H9 (cell line): ENCODE results near the gene COPS9. TPM values are rescaled to one million over a fixed set of nuclear protein-coding genes. Genes with fewer than 3 reads are reported as not detected.

Source experiments
- DNase-seq: peaks from one replicate; pipeline ENCODE4 v3.0.0-alpha.2; 2017
- H2AFZ ChIP-seq: one replicate; pipeline ENCODE4 v1.6.1; 2013; ENCODE audit warnings: mild to moderate bottlenecking, low read length, control low read depth, moderate library complexity
- H2AK5ac ChIP-seq: 2 replicates; pipeline ENCODE4 v1.6.1; 2013; ENCODE audit warnings: low read length, control low read depth, mixed read lengths; ENCODE audit not compliant: insufficient read length
- H2BK120ac ChIP-seq: one replicate; pipeline ENCODE4 v1.6.1; 2013; ENCODE audit warnings: low read depth, mild to moderate bottlenecking, low read length, control low read depth, inconsistent platforms; ENCODE audit not compliant: poor library complexity, severe bottlenecking
- H2BK12ac ChIP-seq: 2 replicates; pipeline ENCODE4 v1.6.1; 2013; ENCODE audit warnings: low read length, control low read depth, mixed read lengths, low read depth; ENCODE audit not compliant: insufficient read length
- H2BK15ac ChIP-seq: 2 replicates; pipeline ENCODE4 v1.6.1; 2013; ENCODE audit warnings: low read depth, low read length, control low read depth
- H2BK20ac ChIP-seq: one replicate; pipeline ENCODE4 v1.6.1; 2013; ENCODE audit warnings: low read depth, mild to moderate bottlenecking, low read length, control low read depth, inconsistent platforms; ENCODE audit not compliant: poor library complexity, severe bottlenecking
- H2BK5ac ChIP-seq: 2 replicates; pipeline ENCODE4 v1.6.1; 2013; ENCODE audit warnings: low read length, control low read depth, mixed read lengths; ENCODE audit not compliant: insufficient read length
- H3K14ac ChIP-seq: 2 replicates; pipeline ENCODE4 v1.6.1; 2013; ENCODE audit warnings: low read length, control low read depth; ENCODE audit not compliant: insufficient read depth
- H3K18ac ChIP-seq: 2 replicates; pipeline ENCODE4 v1.6.1; 2013; ENCODE audit warnings: low read depth, mild to moderate bottlenecking, mixed read lengths, low read length, control low read depth; ENCODE audit not compliant: insufficient read length
- H3K23ac ChIP-seq: 2 replicates; pipeline ENCODE4 v1.6.1; 2013; ENCODE audit warnings: low read length, control low read depth, mixed read lengths, low read depth; ENCODE audit not compliant: insufficient read length
- H3K23me2 ChIP-seq: 2 replicates; pipeline ENCODE4 v1.6.1; 2013; ENCODE audit warnings: low read depth, mild to moderate bottlenecking, mixed read lengths, low read length, control low read depth; ENCODE audit not compliant: insufficient read length, poor library complexity, severe bottlenecking
- H3K27ac ChIP-seq: 2 replicates; pipeline ENCODE4 v1.5.1; 2013; ENCODE audit warnings: low read length, control low read depth, mixed read lengths, low read depth; ENCODE audit not compliant: insufficient read length
- H3K27me3 ChIP-seq: 2 replicates; pipeline ENCODE4 v1.6.1; 2013; ENCODE audit warnings: low read length, control low read depth, inconsistent platforms; ENCODE audit not compliant: insufficient read depth
- H3K4ac ChIP-seq: 2 replicates; pipeline ENCODE4 v1.6.1; 2013; ENCODE audit warnings: low read depth, mild to moderate bottlenecking, control low read depth, inconsistent platforms, low read length, moderate library complexity
- H3K4me1 ChIP-seq: 2 replicates; pipeline ENCODE4 v1.6.1; 2013; ENCODE audit warnings: low read length, control low read depth, inconsistent platforms; ENCODE audit not compliant: insufficient read depth
- H3K4me2 ChIP-seq: 2 replicates; pipeline ENCODE4 v1.6.1; 2013; ENCODE audit warnings: low read length, control low read depth, mixed read lengths; ENCODE audit not compliant: insufficient read length, insufficient read depth
- H3K56ac ChIP-seq: 2 replicates; pipeline ENCODE4 v1.6.1; 2013; ENCODE audit warnings: low read depth, mild to moderate bottlenecking, mixed read lengths, low read length, control low read depth; ENCODE audit not compliant: insufficient read length
- H3K79me1 ChIP-seq: 2 replicates; pipeline ENCODE4 v1.6.1; 2013; ENCODE audit warnings: low read depth, mild to moderate bottlenecking, moderate library complexity, low read length, control low read depth, inconsistent platforms; ENCODE audit not compliant: insufficient read depth, poor library complexity, severe bottlenecking
- H3K79me2 ChIP-seq: 2 replicates; pipeline ENCODE4 v1.6.1; 2013; ENCODE audit warnings: low read length, control low read depth, inconsistent platforms; ENCODE audit not compliant: insufficient read depth
- H3K9ac ChIP-seq: 2 replicates; pipeline ENCODE4 v1.6.1; 2013; ENCODE audit warnings: low read length, control low read depth, mixed read lengths; ENCODE audit not compliant: insufficient read length; ENCODE audit errors: extremely low read depth
- H3K9me3 ChIP-seq: one replicate; pipeline ENCODE4 v1.6.1; 2013; ENCODE audit warnings: low read depth, low read length, inconsistent platforms; ENCODE audit not compliant: control insufficient read depth
- H3T11ph ChIP-seq: one replicate; pipeline ENCODE4 v1.6.1; 2013; ENCODE audit warnings: mild to moderate bottlenecking, low read length, control low read depth, inconsistent platforms
- H4K20me1 ChIP-seq: one replicate; pipeline ENCODE4 v1.6.1; 2013; ENCODE audit not compliant: control insufficient read depth, insufficient read length, insufficient read depth
- H4K5ac ChIP-seq: 2 replicates; pipeline ENCODE4 v1.6.1; 2013; ENCODE audit warnings: low read depth, mild to moderate bottlenecking, mixed read lengths, low read length, control low read depth; ENCODE audit not compliant: insufficient read length
- H4K8ac ChIP-seq: replicated peaks from 2 replicates; pipeline ENCODE4 v1.6.1; 2013; ENCODE audit warnings: low read length, control low read depth, mixed read lengths, low read depth; ENCODE audit not compliant: insufficient read length
- H4K91ac ChIP-seq: 2 replicates; pipeline ENCODE4 v1.6.1; 2013; ENCODE audit warnings: low read depth, mild to moderate bottlenecking, moderate library complexity, mixed read lengths, low read length, control low read depth; ENCODE audit not compliant: insufficient read length
- H3K27ac Mint-ChIP-seq, 3 experiments: 2 replicates in 2 of 3; 3 replicates in 1 of 3; pipeline ENCODE4 v1.8.0; 2020 to 2021; ENCODE audit warnings: mixed read lengths in 3 of 3, mild to moderate bottlenecking in 1 of 3, moderate library complexity in 1 of 3
- H3K27me3 Mint-ChIP-seq: 2 replicates; pipeline ENCODE4 v1.8.0; 2021; ENCODE audit warnings: low read depth, mild to moderate bottlenecking, moderate library complexity, mixed read lengths
- H3K36me3 Mint-ChIP-seq, 3 experiments: 2 replicates in 2 of 3; 3 replicates in 1 of 3; pipeline ENCODE4 v1.8.0; 2020 to 2021; ENCODE audit warnings: low read depth in 3 of 3, mixed read lengths in 3 of 3; ENCODE audit not compliant: insufficient read depth in 1 of 3
- H3K4me1 Mint-ChIP-seq, 2 experiments: 2 replicates each; pipeline ENCODE4 v1.8.0; 2020; ENCODE audit warnings: mixed read lengths in 2 of 2
- H3K4me3 Mint-ChIP-seq, 2 experiments: 2 replicates in 1 of 2; 3 replicates in 1 of 2; pipeline ENCODE4 v1.8.0; 2020 to 2021; ENCODE audit warnings: mild to moderate bottlenecking in 2 of 2, mixed read lengths in 2 of 2, moderate library complexity in 1 of 2
- H3K9me3 Mint-ChIP-seq, 2 experiments: 2 replicates in 1 of 2; 3 replicates in 1 of 2; pipeline ENCODE4 v1.8.0; 2020; ENCODE audit warnings: mild to moderate bottlenecking in 2 of 2, mixed read lengths in 2 of 2, moderate library complexity in 1 of 2
- CTCF ChIP-seq: fragments of 200-600 bp; sonication (generic); conservative IDR thresholded peaks from 3 replicates; pipeline ENCODE4 v1.8.0; 2021; ENCODE audit warnings: antibody characterized with exemption, mild to moderate bottlenecking
- WGBS: extraction: QIAGEN DNeasy Blood & Tissue Kit; methylation state at CpG from one replicate; pipeline ENCODE4 v1.1.7; 2013; ENCODE audit warnings: missing lambda C conversion rate, low lambda C conversion rate, mixed read lengths; ENCODE audit not compliant: insufficient read length; ENCODE audit errors: extremely low coverage; 5-methylcytosine and 5-hydroxymethylcytosine counted together
- total RNA-seq: library from RNA; stranded (reverse); gene quantifications from 2 replicates; pipeline ENCODE4 v1.2.1, GENCODE V29; 2021

The COPS9 gene
- total RNA-seq, 1 experiment from 2014 or later = 142 TPM

- Mint-ChIP-seq H3K27ac (no peak overlapping the region), H3K36me3 (no peaks in the 10 kb centered on the region), H3K27me3 (peaks cover 14% of the 10 kb centered on the region), H3K4me1 (peaks cover 10 to 14% of the 10 kb centered on the region in 2 experiments), H3K9me3 (peaks cover 0 to 11% of the 10 kb centered on the region in 2 experiments; a peak in 3 of 5 replicates), H3K4me3 (no peak overlapping the region)
- H4K8ac ChIP-seq = no peak overlapping the region
- H3K23me2 ChIP-seq = no peaks in the 10 kb centered on the region
- H3K4me2 ChIP-seq = no peak overlapping the region
- no peak overlapping the region for H3K56ac ChIP-seq
- H4K5ac ChIP-seq = no peak overlapping the region
- H3K14ac ChIP-seq = no peak overlapping the region; the same call in 1 of the 2 replicates
- H3K27me3 ChIP-seq = no peaks in the 10 kb centered on the region
- H4K20me1 ChIP-seq = no peaks in the 10 kb centered on the region
- no peak overlapping the region for H2BK120ac ChIP-seq
- no peaks in the 10 kb centered on the region for H3K79me1 ChIP-seq
- no peak overlapping the region for H4K91ac ChIP-seq
- no peak overlapping the region for H3K27ac ChIP-seq
- no peak overlapping the region for H3K4ac ChIP-seq
- DNase-seq = no peak
- no peaks in the 10 kb centered on the region; the same call in 1 of the 2 replicates for H3K4me1 ChIP-seq
- no peak overlapping the region for H3K18ac ChIP-seq
- no peak overlapping the region for H3K23ac ChIP-seq
- H2BK5ac ChIP-seq = no peak overlapping the region
- no peak overlapping the region for H3T11ph ChIP-seq
- H2BK12ac ChIP-seq = no peak overlapping the region
- no peak overlapping the region for H2AFZ ChIP-seq
- H3K9ac ChIP-seq = no peak overlapping the region
- no peak overlapping the region for H2BK20ac ChIP-seq
- H2AK5ac ChIP-seq = no peak overlapping the region
- no peak for TF ChIP-seq CTCF
- no peaks in the 10 kb centered on the region for H3K79me2 ChIP-seq
- no peak overlapping the region for H2BK15ac ChIP-seq
- no CpG with 5 or more reads among the region's 21 CpGs for WGBS
- H3K9me3 ChIP-seq = no peaks in the 10 kb centered on the region
These were observed 25.1 kb upstream of the COPS9 start for GRCh38 chr2:240161087-240161750.
